Adrenal gland (tissue), 12 donors: ENCODE measurements around the gene EIF2S2. TPM values are rescaled to one million over a fixed set of nuclear protein-coding genes. Genes with fewer than 3 reads are reported as not detected.

ENCODE experiments used
- DNase-seq, 7 donors: peaks; one replicate each; pipeline ENCODE4 v3.0.0-alpha.2; 2019 to 2020
- H3K27ac ChIP-seq, 5 donors: fragments of 200-600 bp; sonication (generic) in 4 of 5; 1 replicate in 3 of 5; 2 replicates in 2 of 5; pipeline versions ENCODE4 v1.5.1 to v1.8.0; 2016 to 2020; ENCODE audit warnings: mild to moderate bottlenecking in 1 of 5
- H3K27me3 ChIP-seq: fragments of 200-600 bp; 2 replicates; pipeline ENCODE4 v1.8.0; 2021
- H3K36me3 ChIP-seq, 2 donors: fragments of 200-600 bp; replicated peaks in 1 of 2; 1 replicate in 1 of 2; 2 replicates in 1 of 2; pipeline versions ENCODE4 v1.5.1 to v1.8.0; 2018 to 2022
- H3K4me1 ChIP-seq, 2 donors: fragments of 200-600 bp; replicated peaks in 1 of 2; 1 replicate in 1 of 2; 2 replicates in 1 of 2; pipeline versions ENCODE4 v1.5.1 to v1.8.0; 2018 to 2021
- H3K4me3 ChIP-seq, 4 donors: fragments of 200-600 bp; sonication (generic) in 3 of 4; one replicate each; pipeline ENCODE4 v1.5.1; 2016 to 2018
- H3K9me3 ChIP-seq, 3 donors: fragments of 200-600 bp; sonication (generic) in 1 of 3; replicated peaks in 1 of 3; 1 replicate in 2 of 3; 2 replicates in 1 of 3; pipeline versions ENCODE4 v1.5.1 to v1.8.0; 2016 to 2021
- CTCF ChIP-seq, 6 experiments: fragments of 450-650 bp in 4 of 6; fragments of 200-600 bp in 2 of 6; sonication (generic) in 1 of 6; IDR thresholded peaks; 1 replicate in 5 of 6; 2 replicates in 1 of 6; pipeline versions ENCODE4 v1.5.1 to v1.8.0; 2016 to 2021; ENCODE audit warnings: antibody characterized with exemption in 6 of 6, mild to moderate bottlenecking in 2 of 6, moderate library complexity in 1 of 6
- POLR2A ChIP-seq, 2 donors: fragments of 450-650 bp; IDR thresholded peaks; one replicate each; pipeline ENCODE4 v1.6.1; 2017; ENCODE audit warnings: antibody characterized with exemption in 2 of 2, mild to moderate bottlenecking in 2 of 2, moderate library complexity in 1 of 2
- WGBS, 4 donors: extraction: QIAGEN DNeasy Blood & Tissue Kit in 2 of 4; methylation state at CpG; one replicate each; pipeline versions ENCODE4 v1.1.5 to v1.1.7; 2013 to 2017; 5-methylcytosine and 5-hydroxymethylcytosine counted together
- intact Hi-C, 2 donors: fragments of 100-400 bp; cut with DNase I; formaldehyde crosslinking; loops; one replicate each; pipeline versions ENCODE4 v1.14.1 to v1.15.0; 2022 to 2023
- polyA plus RNA-seq, 3 donors: library from polyadenylated mRNA; stranded (reverse); fragments of 200-250 nt in 2 of 3; fragments of 350-450 nt in 1 of 3; fragmentation: Illumina TruSeq in 1 of 3; extraction: RNeasy Lipid Tissue Mini Kit (QIAGEN cat#74804) in 1 of 3; gene quantifications; one replicate each; pipeline ENCODE4 v1.2.3, GENCODE V29; 2013 to 2014
- total RNA-seq, 9 donors: library from RNA; depleted of rRNA in 4 of 9; stranded (reverse); fragments of >200 nt in 4 of 9; fragments of 120-200 nt in 1 of 9; fragmentation: NEBNext Ultra II Directional in 1 of 9; extraction: Animal tissue kit (Norgen Biotek cat#: 25700) in 1 of 9; gene quantifications; one replicate each; pipeline versions ENCODE4 v1.1.0 to v1.2.4, GENCODE V29; 2013 to 2023
- donor health status: healthy with polysubstance abuse.
- donor health status: Bipolar disorder and iron deficiency.
- donor health status: DM: yes; HTN: yes; CAD: no.
- donor health status: DM: no; HTN: no; CAD: no.
- donor health status: DM: no; HTN: no; CAD: no.
- donor health status: DM: yes; HTN: yes; CAD: no.

The EIF2S2 gene
- total and polyA plus RNA-seq, 12 donors, result 26.7 to 204 (median 49.9) TPM

- DNase-seq, result no peak
- Histone ChIP-seq H3K9me3 (no peaks in the 10 kb centered on the region), H3K27ac (no peak overlapping the region), H3K4me3 (no peak overlapping the region), H3K27me3 (no peaks in the 10 kb centered on the region), H3K36me3 (no peaks in the 10 kb centered on the region), H3K4me1 (peaks cover 11 to 37% of the 10 kb centered on the region in 2 donors)
- intact Hi-C loops, result no loop called here
- TF ChIP-seq POLR2A (IDR thresholded peaks at IDR 0.05), result no peak
- no peak for TF ChIP-seq CTCF (IDR thresholded peaks at IDR 0.05)
- 82 to 96% (median 93%) methylated on average over 5 of the region's 5 CpGs for WGBS, 4 donors
These were observed 65.9 kb downstream of the EIF2S2 start for GRCh38 chr20:34045930-34046725.

- 2 to 12% (median 9%) methylated on average over 2 of the region's 2 CpGs for WGBS, 4 donors
- TF ChIP-seq CTCF (IDR thresholded peaks at IDR 0.05), result no peak
- no peak for TF ChIP-seq POLR2A (IDR thresholded peaks at IDR 0.05)
- no peaks in the 10 kb centered on the region for H3K9me3 ChIP-seq
- peaks cover 11 to 32% of the 10 kb centered on the region in 2 donors for H3K4me1 ChIP-seq
- H3K27me3 ChIP-seq, result no peaks in the 10 kb centered on the region
- H3K36me3 ChIP-seq, result no peaks in the 10 kb centered on the region
- no peak overlapping the region for H3K27ac ChIP-seq
- H3K4me3 ChIP-seq, result no peak overlapping the region
- intact Hi-C loops, result no loop called here
- peak; percentile 32 to 65 (median 48) for DNase-seq
These were observed 66.7 kb downstream of the EIF2S2 start for GRCh38 chr20:34045294-34045693.

- H3K4me3 ChIP-seq, result no peak overlapping the region
- H3K9me3 ChIP-seq, result no peaks in the 10 kb centered on the region
- H3K36me3 ChIP-seq, result no peaks in the 10 kb centered on the region
- peaks cover 11 to 32% of the 10 kb centered on the region in 2 donors for H3K4me1 ChIP-seq
- H3K27me3 ChIP-seq, result no peaks in the 10 kb centered on the region
- intact Hi-C loops, result no loop called here
- DNase-seq, result no peak
- no peak overlapping the region for H3K27ac ChIP-seq
- TF ChIP-seq CTCF (IDR thresholded peaks at IDR 0.05), result no peak
- TF ChIP-seq POLR2A (IDR thresholded peaks at IDR 0.05), result no peak
These were observed 69.0 kb downstream of the EIF2S2 start for GRCh38 chr20:34043025-34043424.

- DNase-seq, result no peak
- H3K4me3 ChIP-seq, result no peak overlapping the region
- no peaks in the 10 kb centered on the region for H3K9me3 ChIP-seq
- 50 to 63% (median 59%) methylated on average over 4 of the region's 4 CpGs for WGBS, 4 donors
- peaks cover 11 to 37% of the 10 kb centered on the region in 2 donors for H3K4me1 ChIP-seq
- no peaks in the 10 kb centered on the region for H3K27me3 ChIP-seq
- H3K27ac ChIP-seq, result no peak overlapping the region
- intact Hi-C loops, result no loop called here
- TF ChIP-seq CTCF (IDR thresholded peaks at IDR 0.05), result no peak
- no peak for TF ChIP-seq POLR2A (IDR thresholded peaks at IDR 0.05)
- H3K36me3 ChIP-seq, result no peaks in the 10 kb centered on the region
These were observed 69.8 kb downstream of the EIF2S2 start for GRCh38 chr20:34042262-34042661.
